HG03039 (cell line): ENCODE results near the gene NUDCD2.
"Not testable (repeated sequence)": the region's sequence is repeated elsewhere in the genome, so short reads cannot be mapped to it uniquely, and the experiment has no call there.

ENCODE experiments used
- ATAC-seq: cut with Tn5 transposase; IDR thresholded peaks from one replicate; pipeline ENCODE4 v1.9.1; 2021; ENCODE audit warnings: mild to moderate bottlenecking, moderate library complexity; ENCODE audit not compliant: unreplicated experiment

The NUDCD2 gene

GRCh38 chr5:163473635-163474243 is 13.8 kb upstream of the NUDCD2 start:
- no peak for ATAC-seq

GRCh38 chr5:163467682-163468081 is 7.8 kb upstream of the NUDCD2 start:
- ATAC-seq: no peak

- no peak for ATAC-seq
Measured at GRCh38 chr5:163463063-163463435, 3.1 kb upstream of the NUDCD2 start.

GRCh38 chr5:163460562-163461171 is 765 bp upstream of the NUDCD2 start, which contains the start of gene HMMR:
TSS of gene HMMR (plus strand) at chr5:163460632. CDS start at chr5:163460693, 61 bp downstream.
- ATAC-seq: no peak

- peak; percentile 3 for ATAC-seq
Measured at GRCh38 chr5:163459462-163459818, 462 bp downstream of the NUDCD2 start.

DNA sequence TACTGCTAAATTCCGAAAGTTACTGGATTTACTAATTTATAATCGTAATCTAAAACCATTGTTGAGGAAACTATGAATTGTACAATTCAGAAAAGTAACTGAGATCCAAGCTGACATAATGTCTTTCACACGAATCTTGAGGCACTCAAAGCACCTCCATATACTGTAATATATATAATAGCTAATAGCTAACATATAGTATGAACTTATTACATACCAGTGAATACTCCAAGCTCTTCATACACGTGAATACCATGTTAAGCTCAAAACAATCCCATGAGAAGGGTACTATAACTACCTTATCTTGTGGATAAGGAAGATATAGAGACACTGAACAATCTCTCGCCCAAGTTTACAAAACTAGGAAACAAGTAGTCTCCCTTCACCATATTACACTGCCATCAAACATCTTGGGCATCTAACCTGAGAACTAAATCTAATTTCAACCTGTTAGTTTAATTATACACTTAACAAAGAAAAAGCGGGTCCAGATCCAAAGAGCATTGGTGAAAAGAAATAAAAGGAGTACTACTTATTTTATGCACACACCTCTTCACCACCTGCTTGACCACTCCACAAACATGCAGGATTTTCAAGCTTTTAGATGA is 1.0 kb downstream of the NUDCD2 start:
- ATAC-seq: no peak

DNA sequence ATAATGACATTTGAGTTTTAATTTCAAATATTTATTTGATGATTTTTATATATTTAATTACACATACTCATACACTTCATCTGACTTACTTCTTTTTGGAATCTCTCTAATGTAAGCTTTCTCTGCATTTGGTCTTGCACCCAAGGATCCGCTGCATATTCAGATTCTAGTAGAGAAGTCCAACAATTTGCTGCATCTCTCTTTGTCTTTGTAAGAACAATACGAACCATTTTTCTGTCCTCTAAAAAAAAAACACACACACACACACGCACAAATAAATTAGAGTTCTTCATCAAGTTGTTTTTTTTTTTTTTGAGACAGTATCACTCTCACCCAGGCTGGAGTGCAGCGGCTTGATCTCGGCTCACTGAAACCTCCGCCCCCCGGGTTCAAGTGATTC is 3.1 kb downstream of the NUDCD2 start:
- ATAC-seq: no peak

DNA sequence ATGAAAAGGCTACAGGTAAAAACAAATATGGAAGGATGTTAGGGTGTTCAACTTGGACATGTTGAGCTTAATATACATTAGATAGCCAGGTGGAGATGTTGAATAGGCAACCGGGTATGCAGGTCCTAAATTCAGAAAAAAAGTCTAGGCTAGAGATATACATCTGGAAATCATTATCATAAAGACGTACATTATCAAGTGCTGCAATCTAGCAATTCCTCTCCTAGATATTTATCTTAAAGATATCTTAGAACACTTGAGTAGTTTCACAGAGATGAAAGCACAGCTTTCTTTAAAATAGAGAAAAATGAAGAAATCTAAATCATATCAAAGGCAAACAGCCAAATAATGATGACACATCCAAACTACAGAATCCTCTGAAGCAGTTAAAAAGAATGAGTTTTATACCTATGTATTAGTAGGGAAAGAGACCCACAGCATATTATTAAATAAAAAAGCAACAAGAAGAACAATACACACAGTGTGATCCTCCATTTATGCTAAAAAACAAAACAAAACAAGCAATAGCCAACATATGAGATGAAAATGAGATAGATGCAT is 3.8 kb downstream of the NUDCD2 start:
- ATAC-seq: no peak

DNA sequence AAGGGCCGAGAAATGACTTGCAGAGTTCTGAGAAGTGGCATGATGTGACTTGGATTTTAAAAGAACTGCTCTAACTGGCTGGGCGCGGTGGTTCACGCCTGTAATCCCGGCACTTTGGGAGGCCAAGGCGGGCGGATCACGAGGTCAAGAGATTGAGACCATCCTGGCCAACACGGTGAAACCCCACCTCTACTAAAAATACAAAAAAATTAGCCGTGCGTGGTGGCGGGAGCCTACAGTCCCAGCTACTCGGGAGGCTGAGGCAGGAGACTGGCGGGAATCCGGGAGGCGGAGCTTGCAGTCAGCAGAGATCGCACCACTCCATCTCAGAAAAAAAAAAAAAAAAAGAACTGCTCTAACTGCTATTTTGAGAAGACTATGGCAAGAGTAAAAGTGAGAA is 4.5 kb downstream of the NUDCD2 start:
- not testable (repeated sequence) for ATAC-seq

DNA sequence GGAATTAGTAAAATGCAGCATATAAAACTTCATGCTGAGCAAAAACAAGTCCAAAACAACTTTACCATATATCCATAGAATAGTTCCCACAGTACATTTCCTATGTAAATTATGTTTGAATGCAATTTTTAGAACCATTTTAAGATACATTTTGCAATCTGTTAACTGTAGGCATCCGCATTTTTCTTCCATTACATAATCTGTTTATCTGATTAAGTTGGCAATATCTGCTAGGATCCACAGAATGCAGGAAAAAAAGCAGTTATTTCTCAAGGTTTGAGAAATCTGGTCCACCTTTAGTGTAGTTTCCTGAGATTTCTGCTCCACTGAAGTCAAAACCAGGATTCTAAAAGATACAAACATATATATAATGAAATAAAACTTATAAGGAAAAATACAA is 6.2 kb downstream of the NUDCD2 start:
- no peak for ATAC-seq

GRCh38 chr5:163451489-163451888 is 8.4 kb downstream of the NUDCD2 start:
- ATAC-seq: no peak

GRCh38 chr5:163448491-163448890 is 11.4 kb downstream of the NUDCD2 start:
- no peak for ATAC-seq

GRCh38 chr5:163447875-163448274 is 12.0 kb downstream of the NUDCD2 start:
- ATAC-seq: no peak

GRCh38 chr5:163447191-163447590 is 12.7 kb downstream of the NUDCD2 start:
- ATAC-seq: no peak

DNA sequence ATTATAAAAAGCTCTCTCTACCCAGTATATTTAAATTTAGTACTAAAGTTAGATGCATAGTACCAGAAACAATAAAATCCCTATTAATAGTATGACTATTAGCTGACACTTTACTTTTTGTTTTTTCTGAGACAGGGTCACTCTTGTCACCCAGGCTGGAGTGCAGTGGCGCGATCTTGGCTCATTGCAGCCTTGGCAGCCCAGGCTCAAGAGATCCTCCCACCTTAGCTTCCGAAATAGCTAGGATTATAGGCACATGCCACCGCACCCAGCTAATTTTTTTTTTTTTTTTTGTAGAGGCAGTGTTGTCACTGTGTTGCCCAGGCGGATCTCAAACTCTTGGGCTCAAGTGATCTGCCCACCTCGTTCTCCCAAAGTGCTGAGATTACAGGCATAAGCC is 14.6 kb downstream of the NUDCD2 start:
- ATAC-seq: no peak

DNA sequence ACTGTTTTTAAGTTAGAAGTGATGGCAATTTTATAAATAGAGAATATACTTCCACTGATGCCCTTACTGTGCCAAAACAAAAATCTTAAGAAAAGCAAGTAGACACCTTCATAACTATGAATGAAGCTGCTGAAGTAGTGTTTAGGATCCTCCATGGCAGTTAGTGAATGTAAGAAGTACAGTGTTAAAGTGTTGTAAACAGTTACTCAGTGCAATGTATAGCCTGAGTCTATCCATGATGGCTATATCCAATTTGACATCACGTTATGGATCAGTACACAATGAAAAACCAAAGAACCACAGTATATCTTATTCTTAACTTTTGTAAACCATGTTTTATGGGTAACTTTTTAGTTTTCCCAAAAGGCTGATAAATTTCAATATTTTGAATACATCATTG is 15.4 kb downstream of the NUDCD2 start:
- ATAC-seq: no peak

DNA sequence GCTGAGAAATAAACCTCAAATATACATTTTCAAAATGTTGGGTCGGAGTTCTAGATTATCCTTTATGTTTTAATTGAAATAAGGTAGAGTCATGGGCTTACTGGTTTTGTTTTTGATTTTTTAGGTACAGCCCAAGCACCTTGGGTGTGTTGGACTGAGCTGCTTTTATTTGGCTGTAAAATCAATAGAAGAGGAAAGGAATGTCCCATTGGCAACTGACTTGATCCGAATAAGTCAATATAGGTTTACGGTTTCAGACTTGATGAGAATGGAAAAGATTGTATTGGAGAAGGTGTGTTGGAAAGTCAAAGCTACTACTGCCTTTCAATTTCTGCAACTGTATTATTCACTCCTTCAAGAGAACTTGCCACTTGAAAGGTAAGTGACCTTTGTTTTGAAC is 18.9 kb downstream of the NUDCD2 start:
- no peak for ATAC-seq

DNA sequence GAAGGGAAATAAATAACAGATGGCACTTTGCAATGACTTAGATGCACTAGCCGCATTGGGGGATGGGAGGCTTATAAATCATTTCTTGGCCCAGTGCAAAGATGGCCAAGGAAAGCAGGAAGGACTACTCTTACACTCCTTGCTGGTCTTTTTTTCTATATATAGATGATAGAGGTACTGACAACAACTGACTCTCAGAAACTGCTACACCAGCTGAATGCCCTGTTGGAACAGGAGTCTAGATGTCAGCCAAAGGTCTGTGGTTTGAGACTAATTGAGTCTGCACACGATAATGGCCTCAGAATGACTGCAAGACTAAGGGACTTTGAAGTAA is 20.8 kb downstream of the NUDCD2 start:
- no peak for ATAC-seq

GRCh38 chr5:163437309-163438182 is 22.4 kb downstream of the NUDCD2 start, which contains the start of gene CCNG1:
TSS of gene CCNG1 (plus strand) at chr5:163437595. CDS start at chr5:163439257, 1,662 bp downstream.
- ATAC-seq: peak; percentile 97

DNA sequence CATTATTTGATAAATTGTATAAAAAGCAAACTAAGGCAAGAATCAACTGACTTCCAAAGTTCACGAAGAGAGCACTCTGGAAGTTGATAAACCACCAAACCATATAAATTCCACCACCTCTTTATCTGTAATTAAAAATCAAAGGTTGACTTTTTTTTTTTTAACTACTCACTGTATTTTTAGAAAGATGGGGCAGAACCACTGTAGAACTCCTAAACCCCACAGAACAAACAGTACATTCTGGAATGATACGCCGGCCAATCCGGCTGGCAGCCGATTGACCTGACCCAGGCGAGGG is 22.9 kb downstream of the NUDCD2 start:
- no peak for ATAC-seq

DNA sequence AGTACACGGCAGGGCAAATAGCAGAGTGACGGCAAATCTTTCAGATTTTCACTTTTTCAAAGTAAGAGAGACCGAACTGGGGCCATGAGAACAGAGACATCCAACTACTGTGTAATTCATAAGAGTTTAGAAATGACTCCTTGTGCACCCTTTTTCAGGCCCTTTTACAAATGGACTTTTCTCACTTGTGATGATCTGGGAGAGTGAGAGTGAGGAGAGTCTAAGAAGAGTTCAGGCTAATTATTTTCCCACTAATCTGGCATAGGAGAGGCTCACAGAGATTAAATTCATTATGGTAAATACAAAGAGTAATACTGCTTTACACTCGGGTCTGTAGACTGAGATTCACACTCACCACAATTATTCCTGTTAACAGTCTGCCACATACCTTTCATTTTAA is 23.4 kb downstream of the NUDCD2 start:
- ATAC-seq: no peak
